Neural progenitor cell (in vitro differentiated cells): Measurements from ENCODE around the gene C1QTNF3. TPM values are rescaled to one million over a fixed set of nuclear protein-coding genes. Genes with fewer than 3 reads are reported as not detected.

Source experiments
- DNase-seq: peaks from one replicate; pipeline ENCODE4 v3.0.0-alpha.2; 2016; ENCODE audit warnings: low spot score
- H2AFZ ChIP-seq: fragments of 200-600 bp; sonication (generic); replicated peaks from 2 replicates; pipeline ENCODE4 v1.6.1; 2016; ENCODE audit warnings: antibody characterized with exemption
- H3F3A ChIP-seq: fragments of 200-600 bp; sonication (generic); 2 replicates; pipeline ENCODE4 v1.6.1; 2016; ENCODE audit warnings: antibody characterized with exemption, low read depth
- H3K27ac ChIP-seq: fragments of 200-600 bp; sonication (generic); 2 replicates; pipeline ENCODE4 v1.5.1; 2016; ENCODE audit warnings: mild to moderate bottlenecking
- H3K27me3 ChIP-seq: fragments of 200-600 bp; sonication (generic); 2 replicates; pipeline ENCODE4 v1.6.1; 2016; ENCODE audit warnings: mild to moderate bottlenecking, moderate library complexity
- H3K36me3 ChIP-seq: fragments of 200-600 bp; sonication (generic); 2 replicates; pipeline ENCODE4 v1.5.1; 2016
- H3K4me1 ChIP-seq: fragments of 200-600 bp; sonication (generic); 2 replicates; pipeline ENCODE4 v1.6.1; 2016; ENCODE audit warnings: mixed run types
- H3K4me2 ChIP-seq: fragments of 200-600 bp; sonication (generic); 2 replicates; pipeline ENCODE4 v1.6.1; 2016
- H3K4me3 ChIP-seq: fragments of 200-600 bp; sonication (generic); 2 replicates; pipeline ENCODE4 v1.5.1; 2016
- H3K79me2 ChIP-seq: fragments of 200-600 bp; sonication (generic); 2 replicates; pipeline ENCODE4 v1.6.1; 2016; ENCODE audit warnings: low read depth
- H3K9ac ChIP-seq: fragments of 200-600 bp; sonication (generic); 2 replicates; pipeline ENCODE4 v1.6.1; 2016
- H3K9me3 ChIP-seq: fragments of 200-600 bp; sonication (generic); 2 replicates; pipeline ENCODE4 v1.5.1; 2016; ENCODE audit warnings: low read depth
- H4K20me1 ChIP-seq: fragments of 200-600 bp; sonication (generic); 2 replicates; pipeline ENCODE4 v1.6.1; 2016; ENCODE audit warnings: low read depth
- H3K27ac Mint-ChIP-seq: 3 replicates; pipeline ENCODE4 v1.8.0; 2021; ENCODE audit warnings: mixed read lengths
- H3K27me3 Mint-ChIP-seq: 2 replicates; pipeline ENCODE4 v1.8.0; 2022; ENCODE audit warnings: low read depth, mild to moderate bottlenecking, inconsistent platforms, moderate library complexity, mixed read lengths; ENCODE audit not compliant: insufficient read depth
- H3K36me3 Mint-ChIP-seq: 3 replicates; pipeline ENCODE4 v1.8.0; 2021; ENCODE audit warnings: mixed read lengths
- H3K4me1 Mint-ChIP-seq: 3 replicates; pipeline ENCODE4 v1.8.0; 2021; ENCODE audit warnings: mixed read lengths
- H3K4me3 Mint-ChIP-seq: 3 replicates; pipeline ENCODE4 v1.8.0; 2021; ENCODE audit warnings: mild to moderate bottlenecking, moderate library complexity, mixed read lengths
- H3K9me3 Mint-ChIP-seq: 3 replicates; pipeline ENCODE4 v1.8.0; 2020; ENCODE audit warnings: mixed read lengths
- CTCF ChIP-seq: fragments of 200-600 bp; sonication (generic); IDR thresholded peaks from 2 replicates; pipeline ENCODE4 v1.5.1; 2017; ENCODE audit warnings: antibody characterized with exemption, mild to moderate bottlenecking
- EZH2 ChIP-seq: fragments of 200-600 bp; sonication (generic); IDR thresholded peaks from 2 replicates; pipeline ENCODE4 v1.6.1; 2017; ENCODE audit warnings: antibody characterized with exemption, mild to moderate bottlenecking, moderate library complexity
- EZH2phosphoT487 ChIP-seq: fragments of 200-600 bp; sonication (generic); IDR thresholded peaks from 2 replicates; pipeline ENCODE4 v1.6.1; 2017; ENCODE audit warnings: antibody characterized with exemption
- total RNA-seq: library from RNA; depleted of rRNA; stranded (reverse); fragments of >200 nt; gene quantifications from 2 replicates; pipeline ENCODE4 v1.2.3, GENCODE V29; 2015; ENCODE audit warnings: low replicate concordance

Gene C1QTNF3
- total RNA-seq, 1 donor from 2014 or later = 4.8 TPM

GRCh38 chr5:33976307-33976706, 66.7 kb downstream of the C1QTNF3 start:
- no peak overlapping the region for H3K4me3 ChIP-seq
- H3K9me3 Mint-ChIP-seq = no peaks in the 10 kb centered on the region
- no peak overlapping the region for H3K9ac ChIP-seq
- H3K79me2 ChIP-seq = no peaks in the 10 kb centered on the region
- peaks cover 13% of the 10 kb centered on the region for H3F3A ChIP-seq
- H3K27ac ChIP-seq = no peak overlapping the region
- no peaks in the 10 kb centered on the region for H3K4me1 Mint-ChIP-seq
- H3K4me3 Mint-ChIP-seq = no peak overlapping the region
- H3K27ac Mint-ChIP-seq = no peak overlapping the region
- no peaks in the 10 kb centered on the region for H3K36me3 ChIP-seq
- H3K4me1 ChIP-seq = peaks cover 23% of the 10 kb centered on the region
- peak overlapping the region; percentile 90 for H2AFZ ChIP-seq
- no peak for DNase-seq
- H4K20me1 ChIP-seq = no peaks in the 10 kb centered on the region
- no peaks in the 10 kb centered on the region for H3K27me3 Mint-ChIP-seq
- peak overlapping the region; percentile 20 for H3K4me2 ChIP-seq
- no peak for TF ChIP-seq EZH2phosphoT487
- no peak for TF ChIP-seq EZH2
- no peak for TF ChIP-seq CTCF
- H3K36me3 Mint-ChIP-seq = no peaks in the 10 kb centered on the region
- no peaks in the 10 kb centered on the region for H3K27me3 ChIP-seq
- no peaks in the 10 kb centered on the region for H3K9me3 ChIP-seq

DNA sequence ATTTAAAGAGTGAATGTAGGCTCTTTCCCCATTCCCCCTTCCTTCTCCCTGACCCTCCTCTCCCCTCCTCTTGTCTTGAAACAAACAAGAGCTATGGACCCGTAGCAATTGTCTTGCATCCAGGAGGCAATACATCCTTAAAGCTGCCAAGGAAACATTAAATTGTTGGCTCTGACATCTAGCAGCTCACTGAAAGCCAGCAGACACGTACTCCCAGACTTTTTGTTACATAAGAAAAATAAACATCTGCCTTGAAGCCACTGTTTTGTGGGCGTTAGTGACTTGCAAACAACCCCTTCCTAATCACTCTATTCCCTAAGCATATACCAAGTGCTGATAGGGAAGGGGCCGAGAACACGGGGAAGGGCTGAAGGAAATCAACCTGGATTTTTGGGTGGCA, 67.2 kb downstream of the C1QTNF3 start:
- H3K4me2 ChIP-seq = peak overlapping the region; percentile 20
- no peaks in the 10 kb centered on the region for H3K36me3 ChIP-seq
- H3K4me1 ChIP-seq = peaks cover 23% of the 10 kb centered on the region
- H3K27ac ChIP-seq = no peak overlapping the region
- DNase-seq = peak; percentile 17
- Mint-ChIP-seq H3K9me3 (no peaks in the 10 kb centered on the region), H3K4me3 (no peak overlapping the region), H3K36me3 (no peaks in the 10 kb centered on the region), H3K27ac (no peak overlapping the region), H3K4me1 (no peaks in the 10 kb centered on the region), H3K27me3 (no peaks in the 10 kb centered on the region)
- H3K9me3 ChIP-seq = no peaks in the 10 kb centered on the region
- no peak overlapping the region for H3K9ac ChIP-seq
- TF ChIP-seq CTCF = no peak
- no peak for TF ChIP-seq EZH2phosphoT487
- TF ChIP-seq EZH2 = no peak
- H3K79me2 ChIP-seq = no peaks in the 10 kb centered on the region
- no peaks in the 10 kb centered on the region for H3K27me3 ChIP-seq
- H3F3A ChIP-seq = peaks cover 13% of the 10 kb centered on the region
- H2AFZ ChIP-seq = peak overlapping the region; percentile 90
- no peaks in the 10 kb centered on the region for H4K20me1 ChIP-seq
- H3K4me3 ChIP-seq = no peak overlapping the region

- Histone ChIP-seq H3K9me3 (no peaks in the 10 kb centered on the region), H3K4me3 (no peak overlapping the region)
- no peak overlapping the region for H3K27ac Mint-ChIP-seq
Observed at GRCh38 chr5:33973271-33973670, 69.7 kb downstream of the C1QTNF3 start.

More at GRCh38 chr5:33973271-33973670, 69.7 kb downstream of the C1QTNF3 start:
- peaks cover 23% of the 10 kb centered on the region for H3K4me1 ChIP-seq
- no peak for TF ChIP-seq CTCF
- TF ChIP-seq EZH2 = no peak
- TF ChIP-seq EZH2phosphoT487 = no peak
- Mint-ChIP-seq H3K4me3 (no peak overlapping the region), H3K4me1 (peaks cover under 1% of the 10 kb centered on the region), H3K9me3 (no peaks in the 10 kb centered on the region), H3K36me3 (no peaks in the 10 kb centered on the region), H3K27me3 (no peaks in the 10 kb centered on the region)
- no peak for DNase-seq
- peaks cover 9% of the 10 kb centered on the region for H3F3A ChIP-seq
- H3K9ac ChIP-seq = no peak overlapping the region
- H3K4me2 ChIP-seq = no peak overlapping the region
- no peaks in the 10 kb centered on the region for H4K20me1 ChIP-seq
- H3K27me3 ChIP-seq = no peaks in the 10 kb centered on the region
- no peaks in the 10 kb centered on the region for H3K79me2 ChIP-seq
- peak overlapping the region; percentile 26 for H2AFZ ChIP-seq
- no peaks in the 10 kb centered on the region for H3K36me3 ChIP-seq
- H3K27ac ChIP-seq = no peak overlapping the region
